Urinary bladder (tissue), 4 donors: ENCODE data around the gene ADARB2. TPM values are rescaled to one million over a fixed set of nuclear protein-coding genes. Genes with fewer than 3 reads are reported as not detected.

Experiments
- DNase-seq: peaks from one replicate; pipeline ENCODE4 v3.0.0-alpha.2; 2015; ENCODE audit errors: extremely low spot score
- H3K27ac ChIP-seq: one replicate; pipeline ENCODE4 v1.5.1; 2013; ENCODE audit warnings: low read depth, mild to moderate bottlenecking, moderate library complexity
- H3K36me3 ChIP-seq: one replicate; pipeline ENCODE4 v1.6.1; 2013; ENCODE audit warnings: mild to moderate bottlenecking, moderate library complexity; ENCODE audit not compliant: insufficient read depth
- H3K4me1 ChIP-seq: one replicate; pipeline ENCODE4 v1.6.1; 2013; ENCODE audit warnings: mild to moderate bottlenecking, moderate library complexity; ENCODE audit not compliant: insufficient read depth
- H3K4me3 ChIP-seq: one replicate; pipeline ENCODE4 v1.5.1; 2013; ENCODE audit warnings: low read depth, low read length
- WGBS: extraction: QIAGEN DNeasy Blood & Tissue Kit; methylation state at CpG from one replicate; pipeline ENCODE4 v1.1.7; 2013; 5-methylcytosine and 5-hydroxymethylcytosine counted together
- polyA plus RNA-seq: library from polyadenylated mRNA; stranded (reverse); fragments of 200-250 nt; gene quantifications from one replicate; pipeline ENCODE4 v1.2.3, GENCODE V29; 2013
- total RNA-seq: library from RNA; depleted of rRNA; stranded (reverse); fragments of >200 nt; gene quantifications from one replicate; pipeline ENCODE4 v1.2.3, GENCODE V29; 2014
- donor health status: healthy with polysubstance abuse.
- donor health status: healthy.

ADARB2 gene
- total and polyA plus RNA-seq, 2 donors: 0.26 to 1.0 TPM

DNA sequence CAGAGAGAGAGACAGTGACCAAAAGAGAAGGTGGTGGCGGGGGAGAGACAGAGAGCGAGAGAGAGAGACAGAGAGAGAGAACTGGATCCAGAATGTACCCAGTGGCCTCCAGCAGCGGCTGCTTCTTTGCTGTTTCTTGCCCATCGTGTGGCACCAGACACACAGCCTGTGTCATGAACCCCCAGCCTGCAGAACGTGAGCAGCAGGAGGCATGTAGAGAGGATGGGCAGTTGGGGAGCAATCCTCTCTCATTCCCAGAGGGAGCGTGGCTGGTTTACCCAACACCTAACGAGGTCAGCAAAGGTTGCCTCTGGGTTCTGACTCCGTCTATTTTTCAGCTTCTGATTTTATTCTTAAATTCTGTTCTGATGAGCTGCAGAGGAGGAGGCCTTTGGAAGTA lies 168.1 kb downstream of the ADARB2 start:
- DNase-seq: no peak
- 71% methylated on average over 8 of the region's 8 CpGs for WGBS
- H3K27ac ChIP-seq: no peak overlapping the region

DNA sequence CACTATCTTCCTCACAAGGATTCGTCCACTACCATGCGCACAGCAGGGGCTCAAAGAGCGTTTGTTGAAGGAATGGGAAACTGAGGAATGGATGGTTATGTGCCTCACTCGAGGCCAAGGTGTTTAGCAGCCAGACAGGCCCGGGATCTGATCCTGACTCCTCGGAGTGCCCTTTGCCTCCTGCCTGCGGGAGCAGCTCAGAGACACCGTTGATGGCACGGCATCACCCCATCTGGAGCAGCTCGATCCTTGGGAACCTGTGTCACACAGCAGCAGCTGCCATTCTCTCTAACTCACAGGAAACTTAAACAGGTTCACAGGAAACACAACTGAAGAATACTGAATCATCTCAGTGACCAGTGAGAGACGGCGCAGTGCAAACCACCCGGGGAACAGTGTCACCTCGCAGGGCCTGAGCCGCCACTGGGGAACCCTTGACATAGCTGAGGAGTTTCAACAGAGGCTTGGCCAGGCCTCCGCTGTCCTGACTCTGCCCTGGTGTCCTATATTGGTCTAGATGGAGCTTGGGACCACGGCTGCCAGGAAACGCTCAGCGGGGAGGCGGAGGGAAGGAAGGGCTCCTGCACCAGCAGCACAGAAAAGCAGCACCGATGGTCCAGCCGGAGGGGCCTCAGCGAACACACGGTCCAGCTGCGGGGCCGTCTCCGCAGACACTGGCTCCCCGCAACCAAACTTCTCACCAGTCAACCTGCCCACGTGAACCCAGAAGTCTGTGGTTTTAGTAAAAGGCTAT lies 169.4 kb downstream of the ADARB2 start:
- Histone ChIP-seq H3K4me1 (no peaks in the 10 kb centered on the region), H3K4me3 (no peak overlapping the region), H3K27ac (no peak overlapping the region), H3K36me3 (no peaks in the 10 kb centered on the region)
- 85% methylated on average over 29 of the region's 29 CpGs for WGBS
- DNase-seq: no peak

More for the DNA sequence above, 168.1 kb downstream of the ADARB2 start:
- Histone ChIP-seq H3K36me3 (no peaks in the 10 kb centered on the region), H3K4me1 (no peaks in the 10 kb centered on the region), H3K4me3 (no peak overlapping the region)

DNA sequence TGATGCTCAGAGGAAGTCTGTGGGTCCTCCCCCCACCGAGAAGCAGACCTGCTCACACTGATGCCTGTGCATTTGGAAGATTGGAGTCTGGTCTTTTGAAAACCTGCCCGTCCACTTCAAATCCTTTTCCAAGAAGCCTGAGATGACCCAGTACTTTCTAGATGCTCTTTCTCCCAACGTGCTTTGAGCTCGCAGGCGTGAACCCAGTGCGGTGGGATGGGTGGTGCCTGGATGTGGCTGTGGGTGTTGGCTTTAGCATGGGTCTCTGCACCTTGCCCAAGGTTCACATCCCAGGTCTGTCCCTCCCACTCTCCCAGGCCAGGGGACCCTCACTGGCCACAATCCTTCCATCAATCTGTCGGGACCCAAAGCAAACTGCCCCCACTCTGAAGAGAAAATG lies 170.2 kb downstream of the ADARB2 start:
- Histone ChIP-seq H3K4me3 (no peak overlapping the region), H3K27ac (no peak overlapping the region), H3K36me3 (no peaks in the 10 kb centered on the region), H3K4me1 (no peaks in the 10 kb centered on the region)
- DNase-seq: no peak
- 84% methylated on average over 7 of the region's 7 CpGs for WGBS

DNA sequence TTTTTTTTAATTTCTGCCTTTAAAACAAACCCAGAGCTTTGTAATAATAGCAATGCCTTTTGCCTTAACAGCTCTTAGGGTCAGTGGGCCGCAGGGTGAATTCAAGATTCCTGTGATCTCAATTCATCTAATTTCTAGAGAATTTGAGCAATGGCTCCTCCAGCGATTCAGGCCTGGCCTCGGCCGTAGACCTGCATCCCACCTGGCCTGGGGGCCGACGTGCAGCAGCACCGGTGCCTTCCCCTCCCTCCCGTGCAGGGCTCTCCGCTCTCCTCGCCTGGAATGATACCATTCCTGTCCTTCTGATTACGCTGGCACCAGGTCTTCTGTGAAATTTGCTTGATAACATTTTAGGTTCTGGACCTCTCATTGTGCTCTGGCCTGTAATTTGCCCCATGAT lies 172.5 kb downstream of the ADARB2 start:
- 90% methylated on average over 11 of the region's 11 CpGs for WGBS
- no peak for DNase-seq
- H3K27ac ChIP-seq: no peak overlapping the region

DNA sequence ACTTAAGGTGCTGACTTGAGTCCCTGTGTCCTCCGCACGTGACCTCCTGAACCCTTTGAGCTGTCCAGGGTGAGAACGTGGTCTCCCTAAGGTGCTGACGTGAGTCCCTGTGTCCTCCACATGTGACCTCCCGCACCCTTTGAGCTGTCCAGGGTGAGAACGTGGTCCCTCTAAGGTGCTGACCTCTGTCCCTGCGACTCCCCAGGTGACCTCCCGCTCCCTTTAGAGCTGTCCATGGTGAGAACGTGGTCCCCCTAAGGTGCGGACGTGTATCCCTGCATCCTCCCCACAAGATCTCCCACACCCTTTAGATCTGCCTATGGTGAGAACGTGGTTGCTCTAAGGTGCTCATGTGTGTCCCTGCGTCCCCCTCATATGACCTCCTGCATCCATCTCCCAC lies 174.3 kb downstream of the ADARB2 start:
- H3K4me3 ChIP-seq: no peak overlapping the region
- H3K4me1 ChIP-seq: no peaks in the 10 kb centered on the region
- no peak for DNase-seq
- 85% methylated on average over 13 of the region's 13 CpGs for WGBS
- H3K27ac ChIP-seq: no peak overlapping the region
- H3K36me3 ChIP-seq: no peaks in the 10 kb centered on the region

More for the DNA sequence above, 172.5 kb downstream of the ADARB2 start:
- Histone ChIP-seq H3K36me3 (no peaks in the 10 kb centered on the region), H3K4me3 (no peak overlapping the region), H3K4me1 (no peaks in the 10 kb centered on the region)

DNA sequence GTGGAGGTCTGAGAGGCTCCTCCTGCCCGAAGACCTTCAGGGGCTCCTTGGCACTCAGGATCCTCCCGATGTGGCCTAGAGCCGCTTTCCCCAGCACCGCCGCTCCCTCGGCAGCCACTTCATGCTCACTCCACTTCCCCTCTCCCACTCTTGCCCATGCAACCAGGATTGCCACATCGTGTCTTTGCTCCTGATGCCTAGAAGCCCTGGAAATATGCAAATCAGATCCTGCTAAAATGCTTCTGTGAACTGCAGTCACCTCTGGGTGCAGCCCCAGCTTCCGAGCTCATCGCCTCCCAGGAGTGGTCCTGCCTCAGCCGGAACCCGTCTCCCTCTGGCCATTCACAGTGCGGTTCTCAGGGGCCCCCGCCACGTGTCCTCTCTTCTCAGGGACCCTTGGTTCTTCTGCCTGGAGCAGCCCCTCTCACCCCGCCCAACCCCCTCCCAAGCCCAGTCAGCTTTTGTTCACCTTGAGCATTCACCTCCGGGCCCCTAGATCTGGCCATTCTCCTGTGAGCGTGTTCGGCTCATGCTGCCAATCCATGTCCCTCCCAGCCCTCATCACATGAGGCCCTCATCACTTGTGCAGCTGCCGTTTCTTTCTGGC lies 175.5 kb downstream of the ADARB2 start:
- no peak overlapping the region for H3K4me3 ChIP-seq
- no peak for DNase-seq
- H3K36me3 ChIP-seq: no peaks in the 10 kb centered on the region
- no peaks in the 10 kb centered on the region for H3K4me1 ChIP-seq
- H3K27ac ChIP-seq: no peak overlapping the region
- 79% methylated on average over 19 of the region's 19 CpGs for WGBS

DNA sequence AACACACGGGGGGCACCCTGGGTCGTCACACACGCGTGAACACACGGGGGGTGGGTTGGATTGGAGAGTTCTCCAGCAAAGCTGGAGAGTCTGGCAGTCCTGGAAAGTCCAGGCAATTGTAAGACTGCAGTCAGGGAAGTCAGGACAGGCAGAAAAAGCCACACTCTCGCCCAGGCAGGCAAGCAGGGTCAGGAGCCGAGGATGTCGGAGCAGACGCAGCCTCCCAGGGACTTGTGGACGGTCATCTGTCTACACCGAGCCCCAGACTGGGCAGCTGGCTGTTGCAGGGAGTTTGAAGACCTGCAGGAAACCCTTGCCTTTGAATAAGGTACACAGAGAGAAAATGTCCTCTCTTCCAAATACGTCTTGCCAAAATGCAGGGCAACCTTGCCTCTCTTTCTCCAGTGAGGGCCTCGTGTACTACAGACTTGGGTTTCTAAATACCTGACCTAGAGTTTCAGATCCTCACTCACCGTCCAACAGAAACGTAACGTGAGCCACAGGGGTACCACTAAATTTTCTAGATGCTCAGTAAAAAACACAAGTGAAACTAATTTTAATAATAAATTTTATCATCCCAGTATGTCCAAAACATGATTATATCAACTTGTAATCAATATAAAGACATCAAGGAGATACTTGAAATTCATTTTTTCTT lies 176.7 kb downstream of the ADARB2 start:
- Histone ChIP-seq H3K4me1 (no peaks in the 10 kb centered on the region), H3K4me3 (no peak overlapping the region), H3K36me3 (no peaks in the 10 kb centered on the region), H3K27ac (no peak overlapping the region)
- no peak for DNase-seq
- 85% methylated on average over 16 of the region's 16 CpGs for WGBS

DNA sequence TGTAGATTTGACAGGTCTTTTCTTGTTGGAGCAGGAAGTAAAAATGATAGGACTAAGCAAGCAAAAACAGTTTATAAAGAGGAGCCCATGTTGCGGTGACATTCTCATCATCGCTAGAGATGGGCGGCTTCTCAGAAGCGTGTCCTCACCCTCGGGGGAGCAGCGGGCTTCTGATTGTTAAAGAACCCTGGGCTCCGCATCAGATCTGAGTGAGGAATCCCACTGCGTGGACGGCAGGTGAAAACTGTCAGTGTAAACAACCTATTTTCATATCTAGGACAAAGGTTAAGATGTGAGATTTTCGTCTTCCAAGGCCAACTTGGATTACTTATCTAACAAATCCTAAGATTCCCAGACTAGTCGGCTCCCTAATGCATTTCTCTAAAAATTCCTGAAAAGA lies 177.6 kb downstream of the ADARB2 start:
- H3K4me3 ChIP-seq: no peak overlapping the region
- H3K36me3 ChIP-seq: no peaks in the 10 kb centered on the region
- 4% methylated on average over 11 of the region's 11 CpGs for WGBS
- H3K4me1 ChIP-seq: no peaks in the 10 kb centered on the region
- no peak overlapping the region for H3K27ac ChIP-seq
- DNase-seq: no peak

DNA sequence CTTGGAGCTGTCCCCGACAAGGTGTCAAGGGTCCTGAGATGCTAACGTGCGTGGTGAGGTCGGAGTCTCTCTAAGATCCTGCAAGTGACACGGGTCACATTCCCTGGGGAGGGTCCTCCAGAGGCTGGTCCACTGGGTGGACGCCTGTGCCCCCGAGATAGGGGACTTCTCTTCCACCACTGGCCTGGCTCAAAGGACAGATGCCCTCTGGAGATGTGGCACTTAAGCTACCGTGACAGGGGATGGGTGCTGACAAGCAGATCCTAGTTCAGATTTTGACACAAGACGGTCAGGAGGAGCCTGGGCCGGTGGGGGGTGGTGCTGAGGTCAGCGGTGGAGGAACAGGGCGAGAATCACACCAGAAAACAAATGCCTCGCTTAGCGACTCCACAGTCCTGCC lies 178.0 kb downstream of the ADARB2 start:
- Histone ChIP-seq H3K4me3 (no peak overlapping the region), H3K27ac (no peak overlapping the region), H3K36me3 (no peaks in the 10 kb centered on the region), H3K4me1 (no peaks in the 10 kb centered on the region)
- DNase-seq: no peak
- WGBS: 19% methylated on average over 14 of the region's 14 CpGs

DNA sequence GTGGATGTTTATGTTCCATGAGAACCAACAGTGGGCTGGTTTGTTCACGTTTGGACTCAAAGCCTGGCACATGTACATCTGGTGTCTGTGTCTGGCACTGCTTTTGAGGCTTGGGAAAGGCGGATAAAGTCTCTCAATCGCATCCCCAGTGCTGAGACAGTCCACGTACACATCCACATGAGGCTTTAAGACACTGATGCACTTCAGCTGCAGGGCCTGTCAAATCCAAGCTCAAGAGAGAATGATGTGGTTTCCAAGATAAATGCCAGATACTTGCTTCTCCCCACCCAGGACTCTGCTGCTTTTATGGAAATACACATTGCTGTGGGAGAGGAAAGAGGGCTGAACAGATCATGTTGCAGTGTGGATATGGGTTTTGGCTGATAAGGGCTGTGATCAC lies 178.4 kb downstream of the ADARB2 start:
- no peaks in the 10 kb centered on the region for H3K4me1 ChIP-seq
- no peak overlapping the region for H3K4me3 ChIP-seq
- 28% methylated on average over 4 of the region's 4 CpGs for WGBS
- H3K27ac ChIP-seq: no peak overlapping the region
- no peak for DNase-seq
- H3K36me3 ChIP-seq: no peaks in the 10 kb centered on the region

DNA sequence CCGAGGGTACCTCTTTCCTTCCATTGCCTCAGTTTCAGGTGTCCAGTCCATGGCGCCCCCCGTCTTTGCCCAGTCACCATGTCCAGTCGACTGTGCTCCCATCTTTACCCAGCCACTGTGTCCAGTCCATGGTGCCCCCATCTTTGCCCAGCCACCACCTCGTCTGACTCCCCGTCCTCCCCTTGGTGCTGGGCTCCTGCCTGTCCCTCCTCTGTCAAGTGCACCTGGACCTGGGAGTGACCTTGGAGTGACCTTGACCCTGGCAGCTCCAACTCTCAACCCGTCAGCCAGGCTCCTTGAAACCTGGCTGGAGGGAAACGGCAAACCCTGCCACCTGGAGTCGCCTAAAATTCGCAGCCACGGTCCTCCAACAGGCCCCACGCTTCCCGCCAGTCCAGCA lies 180.2 kb downstream of the ADARB2 start:
- Histone ChIP-seq H3K4me3 (no peak overlapping the region), H3K27ac (no peak overlapping the region), H3K4me1 (no peaks in the 10 kb centered on the region), H3K36me3 (no peaks in the 10 kb centered on the region)
- no peak for DNase-seq
- 84% methylated on average over 13 of the region's 13 CpGs for WGBS

DNA sequence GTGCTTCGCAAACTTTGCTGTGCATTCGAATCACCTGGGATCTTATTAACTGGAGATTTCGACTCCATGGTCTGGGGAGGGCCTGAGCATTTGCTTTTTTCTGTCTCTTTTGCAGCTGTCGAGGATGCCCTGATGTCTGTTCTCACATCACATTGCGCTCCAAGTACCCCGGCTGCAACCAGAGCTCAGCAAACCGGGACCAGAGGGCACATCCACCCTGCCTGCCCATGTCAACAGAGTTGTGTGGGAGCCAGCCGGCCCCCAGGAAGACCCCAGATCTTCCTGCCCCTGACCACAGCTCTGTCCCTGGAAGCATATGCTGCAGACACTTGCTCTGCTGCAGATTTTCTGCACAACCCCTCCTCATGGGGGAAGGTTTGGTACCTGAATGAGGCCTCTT lies 180.8 kb downstream of the ADARB2 start:
- Histone ChIP-seq H3K4me3 (no peak overlapping the region), H3K36me3 (no peaks in the 10 kb centered on the region), H3K27ac (no peak overlapping the region), H3K4me1 (no peaks in the 10 kb centered on the region)
- no peak for DNase-seq
- 71% methylated on average over 8 of the region's 8 CpGs for WGBS

DNA sequence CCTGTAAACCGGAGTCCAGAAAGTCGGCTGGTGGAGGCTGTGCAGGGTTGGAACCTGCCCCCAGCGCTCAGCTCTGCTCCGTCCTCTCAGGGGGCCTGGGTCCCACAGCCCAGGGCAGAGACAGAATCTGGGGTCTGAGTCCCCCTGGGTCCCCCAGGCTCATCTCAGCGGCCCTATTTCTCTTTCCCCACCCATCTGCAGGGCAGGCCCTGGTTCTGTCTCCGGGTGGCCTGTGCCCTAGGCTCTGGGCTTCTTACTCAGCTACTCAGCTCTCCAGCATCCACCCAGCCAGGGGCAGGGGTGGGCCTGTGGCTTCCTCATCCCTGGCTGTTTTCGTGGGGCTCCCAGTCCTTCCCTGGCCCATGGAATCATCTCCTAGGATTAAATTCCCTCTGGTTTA lies 183.4 kb downstream of the ADARB2 start:
- WGBS: 86% methylated on average over 7 of the region's 7 CpGs
- Histone ChIP-seq H3K27ac (no peak overlapping the region), H3K4me3 (no peak overlapping the region), H3K4me1 (no peaks in the 10 kb centered on the region), H3K36me3 (no peaks in the 10 kb centered on the region)
- DNase-seq: no peak
